ENCODE data around the gene ANKRD42.

ANKRD42 gene

DNA sequence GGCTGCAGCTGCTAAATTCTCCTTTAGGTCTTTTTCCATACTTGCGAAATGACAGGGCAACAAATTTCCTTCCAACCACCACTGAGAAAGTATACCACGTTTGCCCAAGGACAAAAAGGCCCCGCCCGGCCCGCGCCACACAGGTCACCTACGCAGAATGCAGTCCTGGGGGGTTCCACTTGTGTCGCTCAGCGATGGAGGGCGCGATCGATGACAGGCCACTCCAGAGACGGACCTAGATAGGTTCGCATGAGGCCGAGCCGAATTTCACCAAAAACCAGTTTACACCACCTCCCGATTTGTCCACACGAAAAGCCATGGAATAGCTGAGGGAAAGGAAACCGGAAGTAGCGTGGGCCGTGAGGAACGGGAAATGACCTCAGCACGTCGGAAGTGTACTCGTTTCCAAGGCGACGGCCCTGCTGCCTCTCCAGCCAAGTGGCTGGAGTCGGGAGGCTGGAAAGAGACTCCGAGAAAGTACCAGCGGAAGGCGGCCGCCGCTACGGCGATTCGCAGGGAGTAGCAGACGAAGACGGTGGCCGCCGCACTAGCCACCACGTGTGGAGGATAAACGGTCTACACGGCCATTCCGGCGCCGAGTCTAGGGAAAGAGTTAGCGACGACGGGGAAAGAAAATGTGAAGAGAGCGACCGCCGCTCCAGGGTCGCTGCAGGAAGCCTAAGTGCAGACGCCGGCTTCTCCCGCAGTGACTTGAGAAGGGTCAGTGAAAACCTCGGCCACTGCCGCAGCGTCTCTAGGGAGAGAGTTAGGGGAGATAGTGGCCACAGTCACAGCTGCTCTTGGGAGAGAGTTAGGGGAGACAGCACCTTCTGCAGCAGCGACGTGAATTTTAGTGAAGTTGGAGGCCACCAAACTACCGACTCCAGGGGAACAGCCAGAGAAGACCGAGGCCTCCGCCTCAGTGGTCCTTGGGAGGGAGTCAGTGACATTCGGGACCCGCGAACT lies at the start of gene ANKRD42:
TSS of gene ANKRD42 (plus strand) at position 398 of the 966 bp plus-strand sequence. CDS start 959 bp downstream, outside the sequence.
- DNase-seq = peak; percentile 95

GRCh38 chr11:83147895-83148294 lies 45.6 kb upstream of the ANKRD42 start:
- DNase-seq = no peak

DNA sequence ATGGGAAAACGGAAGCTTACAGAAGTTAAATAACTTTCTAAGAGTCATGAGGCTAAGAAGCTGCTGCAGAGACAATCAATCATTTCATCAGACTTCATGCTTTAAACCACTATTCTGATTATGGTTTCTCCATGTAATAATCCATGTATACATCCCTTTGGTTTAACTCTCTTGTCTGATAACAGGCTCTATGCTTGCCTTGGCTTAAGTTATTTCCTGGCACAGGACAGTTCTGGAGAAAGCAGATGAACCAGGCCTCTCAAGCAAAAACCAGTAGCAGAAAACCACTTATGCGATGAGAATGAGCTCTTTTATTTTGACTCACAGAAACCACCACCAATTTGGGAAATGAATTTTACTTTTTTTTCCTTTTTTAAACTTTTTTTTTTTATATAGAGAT lies 43.1 kb upstream of the ANKRD42 start:
- DNase-seq = no peak

- DNase-seq = no peak
Measured at GRCh38 chr11:83151274-83151977, 42.1 kb upstream of the ANKRD42 start.

GRCh38 chr11:83152264-83152663 lies 41.2 kb upstream of the ANKRD42 start:
- DNase-seq = no peak

- DNase-seq = no peak
Measured at GRCh38 chr11:83153764-83154163, 39.7 kb upstream of the ANKRD42 start.

DNA sequence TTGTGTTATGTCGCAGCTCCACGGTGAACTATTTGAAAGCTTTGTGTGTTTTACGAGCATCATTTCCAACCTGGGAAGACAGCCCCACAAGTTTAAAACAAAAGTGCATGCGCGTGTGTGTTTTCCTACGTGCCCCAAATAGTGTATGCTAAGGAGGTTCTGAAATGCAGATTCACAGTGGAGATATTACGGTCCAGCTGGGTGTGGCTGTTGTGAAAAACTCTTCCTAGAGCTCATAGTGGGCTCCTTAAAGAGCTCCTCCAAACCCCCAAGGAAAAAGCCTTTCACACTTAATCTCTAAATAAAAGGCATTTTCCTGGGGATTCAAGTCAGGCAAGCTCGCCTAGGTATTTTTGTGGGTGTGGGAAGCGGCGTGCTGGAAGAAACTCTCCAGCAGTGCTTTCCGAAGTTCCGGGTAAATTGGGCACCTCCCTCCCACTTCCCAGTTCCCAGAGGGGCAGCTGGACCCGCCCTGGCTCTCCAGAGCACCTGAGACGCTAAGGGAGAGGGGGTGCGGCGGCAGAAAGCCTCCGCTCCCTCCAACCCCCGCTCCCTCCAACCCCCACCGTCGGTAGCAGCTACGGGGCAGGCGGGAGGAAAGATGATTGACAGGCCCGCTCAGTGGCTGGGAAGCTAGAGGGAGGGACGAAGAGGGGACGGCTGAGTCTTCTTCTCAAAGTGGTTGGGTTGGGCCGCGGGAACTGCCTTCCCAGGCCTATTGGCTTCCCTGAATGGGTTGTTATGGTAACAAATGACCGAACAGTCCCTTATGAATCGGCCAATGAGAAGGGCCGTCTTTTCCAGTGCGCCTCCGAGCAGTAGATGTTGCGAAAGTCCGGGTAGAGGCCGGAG lies 37.1 kb upstream of the ANKRD42 start:
- DNase-seq = peak; percentile 98

DNA sequence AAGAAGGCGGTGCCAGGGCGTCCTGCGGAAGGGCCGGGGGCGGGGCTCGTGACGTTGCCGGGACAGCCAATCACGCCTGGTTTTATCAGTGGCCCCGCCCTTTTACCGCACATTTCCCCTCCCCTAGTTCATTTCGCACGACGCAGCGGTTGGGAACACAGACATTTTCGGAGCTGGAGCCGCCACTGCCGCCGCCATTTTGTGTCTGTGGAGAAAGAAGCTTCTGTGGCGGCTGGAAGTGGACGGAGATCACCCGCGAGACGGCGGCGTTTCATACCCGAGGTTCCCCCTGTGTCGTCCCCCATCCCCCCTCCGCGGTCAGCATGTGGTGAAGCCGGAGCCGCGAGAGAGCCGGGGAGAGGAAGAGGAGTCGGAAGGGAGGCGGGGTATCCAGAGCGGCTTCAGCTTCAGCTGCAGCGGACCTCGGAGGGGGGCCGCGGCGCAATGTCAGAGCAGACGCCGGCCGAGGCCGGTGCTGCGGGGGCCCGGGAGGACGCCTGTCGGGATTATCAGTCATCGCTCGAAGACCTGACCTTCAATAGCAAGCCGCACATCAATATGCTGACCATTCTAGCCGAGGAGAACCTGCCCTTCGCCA lies 36.4 kb upstream of the ANKRD42 start, which contains the start of gene PCF11:
TSS of gene PCF11 (plus strand) at position 136 of the 598 bp plus-strand sequence. CDS start at position 445, 309 bp downstream.
- no peak for DNase-seq

GRCh38 chr11:83157594-83158356 lies 35.7 kb upstream of the ANKRD42 start:
- peak; percentile 82 for DNase-seq

GRCh38 chr11:83158357-83158786 lies 35.1 kb upstream of the ANKRD42 start:
- no peak for DNase-seq

GRCh38 chr11:83158965-83159901 lies 34.3 kb upstream of the ANKRD42 start:
- no peak for DNase-seq

GRCh38 chr11:83159902-83160865 lies 33.3 kb upstream of the ANKRD42 start:
- DNase-seq = no peak

DNA sequence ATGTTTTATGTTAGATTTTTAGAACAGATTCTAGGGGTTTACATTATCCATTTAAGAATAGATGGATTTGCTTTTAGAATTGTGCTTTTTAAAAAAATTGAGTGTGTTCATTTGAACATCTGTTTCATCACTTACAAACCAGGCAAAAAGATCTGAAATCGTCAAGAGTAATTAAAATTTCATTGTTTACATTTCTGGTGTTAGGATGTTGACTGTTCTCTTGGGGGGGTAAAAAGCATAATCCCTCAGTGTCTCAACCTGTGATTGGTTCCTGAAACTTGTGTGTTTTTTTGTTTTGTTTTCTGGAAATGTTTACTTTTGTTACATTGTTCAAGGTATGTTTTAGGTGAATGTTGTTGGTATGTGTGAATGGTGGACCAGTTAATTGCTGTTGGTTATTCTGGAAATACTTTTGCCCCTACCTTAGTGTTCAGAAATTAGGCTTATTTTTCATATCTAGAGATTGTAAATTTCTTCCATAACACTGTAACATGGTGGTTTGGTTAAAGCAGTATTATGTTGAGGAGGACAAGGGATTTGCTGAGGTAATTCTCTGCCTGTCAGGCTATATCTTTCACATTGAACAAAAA lies 31.8 kb upstream of the ANKRD42 start:
- DNase-seq = no peak

GRCh38 chr11:83162377-83162776 lies 31.1 kb upstream of the ANKRD42 start:
- no peak for DNase-seq

- DNase-seq = no peak
Measured at GRCh38 chr11:83166193-83166866, 27.2 kb upstream of the ANKRD42 start.

DNA sequence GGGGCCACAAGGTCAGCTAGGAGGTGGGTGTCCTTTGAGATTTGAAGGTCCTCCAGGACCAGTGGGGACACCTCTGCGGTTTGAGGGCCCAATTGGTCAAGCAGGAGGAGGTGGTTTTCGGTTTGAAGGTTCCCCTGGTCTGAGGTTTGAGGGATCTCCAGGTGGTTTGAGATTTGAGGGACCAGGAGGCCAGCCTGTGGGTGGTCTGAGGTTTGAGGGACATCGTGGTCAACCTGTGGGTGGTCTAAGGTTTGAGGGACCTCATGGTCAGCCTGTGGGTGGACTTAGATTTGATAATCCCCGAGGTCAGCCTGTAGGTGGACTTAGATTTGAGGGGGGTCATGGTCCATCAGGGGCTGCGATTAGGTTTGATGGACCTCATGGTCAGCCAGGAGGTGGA lies 24.8 kb upstream of the ANKRD42 start:
- DNase-seq = no peak

DNA sequence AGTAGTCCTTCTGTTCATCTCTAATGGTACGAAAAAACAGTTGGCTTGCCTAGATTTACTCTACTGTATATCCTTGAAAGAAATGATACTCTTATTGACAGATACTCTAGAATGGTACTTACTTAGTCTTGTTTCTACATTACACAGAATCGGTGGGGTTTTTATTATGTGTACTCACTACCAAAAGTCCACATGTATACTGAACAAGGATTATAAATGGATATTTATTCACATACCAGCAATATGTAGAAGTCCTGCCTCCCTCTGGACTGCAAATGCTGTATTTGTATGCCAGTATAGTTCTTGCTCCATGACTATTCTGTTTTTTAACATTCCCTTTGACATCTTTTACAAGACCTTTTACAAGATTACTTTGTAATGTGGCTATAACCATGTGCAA lies 22.6 kb upstream of the ANKRD42 start:
- no peak for DNase-seq

DNA sequence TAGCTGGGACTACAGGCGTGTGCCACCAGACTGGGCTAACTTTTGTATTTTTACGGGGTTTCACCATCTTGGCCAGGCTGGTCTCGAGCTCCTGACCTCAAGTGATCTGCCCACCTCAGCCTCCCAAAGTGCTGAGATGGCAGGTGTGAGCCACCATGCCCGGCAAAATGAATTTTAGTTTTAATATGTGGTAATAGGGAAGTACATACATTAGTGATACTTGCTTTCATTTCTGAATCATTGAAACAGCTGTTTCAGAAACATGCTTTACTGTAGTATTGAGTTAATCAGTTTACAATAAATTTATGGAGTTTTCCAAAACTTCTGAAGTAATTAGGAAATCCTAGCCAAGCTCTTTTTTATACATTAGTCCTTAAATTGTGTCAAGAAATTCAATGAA lies 21.0 kb upstream of the ANKRD42 start:
- no peak for DNase-seq
